Endometrial microvascular endothelial cells (primary cell): ENCODE measurements around the gene MYADM. TPM values are rescaled to one million over a fixed set of nuclear protein-coding genes. Genes with fewer than 3 reads are reported as not detected.
"Not testable (repeated sequence)": the region's sequence is repeated elsewhere in the genome, so short reads cannot be mapped to it uniquely, and the experiment has no call there.

Source experiments
- in situ Hi-C: cut with HindIII; loops from 2 replicates; pipeline ENCODE4 v1.10.0; 2017; ENCODE audit warnings: low sequenced_read_pairs, low pct_unique_long_range_greater_than_20kb; ENCODE audit errors: inconsistent ontology term
- total RNA-seq: library from RNA; depleted of rRNA; stranded (reverse); fragments of >200 nt; gene quantifications from one replicate; pipeline ENCODE4 v1.2.3, GENCODE V29; 2015; ENCODE audit errors: inconsistent ontology term

Gene MYADM, protein sequence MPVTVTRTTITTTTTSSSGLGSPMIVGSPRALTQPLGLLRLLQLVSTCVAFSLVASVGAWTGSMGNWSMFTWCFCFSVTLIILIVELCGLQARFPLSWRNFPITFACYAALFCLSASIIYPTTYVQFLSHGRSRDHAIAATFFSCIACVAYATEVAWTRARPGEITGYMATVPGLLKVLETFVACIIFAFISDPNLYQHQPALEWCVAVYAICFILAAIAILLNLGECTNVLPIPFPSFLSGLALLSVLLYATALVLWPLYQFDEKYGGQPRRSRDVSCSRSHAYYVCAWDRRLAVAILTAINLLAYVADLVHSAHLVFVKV
- 60.7 TPM for total RNA-seq

DNA sequence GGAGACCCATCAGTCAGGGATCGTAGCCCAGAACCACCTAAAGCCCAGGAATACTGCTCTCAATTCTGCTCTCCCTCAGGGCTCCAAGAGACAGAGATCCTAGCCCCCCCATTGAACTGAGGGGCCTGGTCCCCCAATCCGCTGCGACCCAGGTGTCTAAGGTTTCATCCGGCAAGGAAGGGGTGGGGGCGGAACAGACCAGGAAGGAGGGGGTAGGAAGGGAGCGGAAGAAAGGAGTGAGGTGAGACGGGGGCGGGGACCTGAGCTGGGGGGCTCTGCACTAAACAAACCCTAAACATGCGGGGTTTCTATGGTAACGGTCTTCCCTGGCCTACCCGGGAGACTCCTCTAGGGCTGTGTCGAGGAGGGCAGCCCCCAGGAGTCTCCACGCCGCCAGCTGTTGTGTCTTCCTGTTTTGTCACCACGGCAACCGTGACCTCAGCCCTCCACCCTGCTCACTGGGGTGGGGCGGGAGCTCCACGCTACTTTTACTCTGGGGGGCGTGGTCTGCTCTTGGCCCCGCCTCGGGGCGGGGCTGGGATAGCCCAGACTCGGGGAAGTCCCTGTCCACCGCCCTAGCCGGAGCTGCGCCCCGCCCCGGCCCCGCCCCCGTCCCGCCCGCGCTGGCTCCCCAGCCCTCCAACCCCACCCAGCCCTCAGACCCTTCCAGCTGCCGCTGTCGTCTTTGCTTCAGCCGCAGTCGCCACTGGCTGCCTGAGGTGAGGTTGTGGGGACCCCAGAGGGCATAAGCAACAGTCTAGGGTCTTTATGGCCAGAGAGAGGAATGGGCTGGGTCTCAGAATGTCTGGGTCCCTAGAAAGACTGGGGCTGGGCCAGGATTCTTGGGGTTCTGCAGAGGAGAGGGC is at the start of gene MYADM:
TSS of gene MYADM (plus strand) at position 659 of the 866 bp plus-strand sequence. CDS start 5,647 bp downstream, outside the sequence.
- in situ Hi-C loops, result no loop called here

DNA sequence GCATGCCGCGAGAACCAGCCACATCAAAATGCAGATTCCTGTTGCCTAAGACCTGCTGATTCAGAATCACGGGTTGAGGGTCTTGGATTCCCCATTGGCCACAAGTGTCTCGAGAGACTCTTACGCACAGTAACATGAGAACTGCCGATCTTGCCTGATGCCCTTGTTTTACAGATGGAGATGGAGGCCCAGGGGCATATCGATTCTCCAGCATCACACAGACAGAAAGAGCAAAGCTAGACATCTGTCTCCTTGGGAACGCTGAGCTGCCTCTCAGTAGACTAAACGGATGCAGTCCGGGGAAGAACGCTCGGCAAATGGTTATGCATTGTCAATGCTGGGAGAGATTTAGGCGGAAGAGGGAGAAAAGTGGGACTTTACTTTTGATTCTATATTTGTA is 48.9 kb upstream of the MYADM start:
- in situ Hi-C loops, result no loop called here

DNA sequence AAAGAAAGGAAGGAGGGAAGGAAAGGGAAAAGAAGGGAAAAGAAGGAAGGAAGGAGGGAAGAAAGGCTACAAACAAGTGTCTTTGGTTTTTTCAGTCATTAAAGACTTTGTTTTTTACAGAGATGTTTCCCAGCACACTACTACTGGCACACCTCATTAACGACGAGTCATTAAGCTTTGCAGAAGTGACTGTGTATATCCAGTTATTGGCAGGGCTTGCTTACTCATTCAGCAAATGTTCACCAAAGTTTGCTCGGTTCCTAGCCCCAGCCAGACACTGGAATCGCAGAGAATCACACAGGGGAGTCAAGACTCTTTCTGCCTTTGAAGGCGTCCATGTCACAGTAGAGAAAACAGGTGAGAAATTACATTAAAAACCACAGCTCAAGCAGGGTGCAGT is 47.8 kb upstream of the MYADM start:
- in situ Hi-C loops, result no loop called here

DNA sequence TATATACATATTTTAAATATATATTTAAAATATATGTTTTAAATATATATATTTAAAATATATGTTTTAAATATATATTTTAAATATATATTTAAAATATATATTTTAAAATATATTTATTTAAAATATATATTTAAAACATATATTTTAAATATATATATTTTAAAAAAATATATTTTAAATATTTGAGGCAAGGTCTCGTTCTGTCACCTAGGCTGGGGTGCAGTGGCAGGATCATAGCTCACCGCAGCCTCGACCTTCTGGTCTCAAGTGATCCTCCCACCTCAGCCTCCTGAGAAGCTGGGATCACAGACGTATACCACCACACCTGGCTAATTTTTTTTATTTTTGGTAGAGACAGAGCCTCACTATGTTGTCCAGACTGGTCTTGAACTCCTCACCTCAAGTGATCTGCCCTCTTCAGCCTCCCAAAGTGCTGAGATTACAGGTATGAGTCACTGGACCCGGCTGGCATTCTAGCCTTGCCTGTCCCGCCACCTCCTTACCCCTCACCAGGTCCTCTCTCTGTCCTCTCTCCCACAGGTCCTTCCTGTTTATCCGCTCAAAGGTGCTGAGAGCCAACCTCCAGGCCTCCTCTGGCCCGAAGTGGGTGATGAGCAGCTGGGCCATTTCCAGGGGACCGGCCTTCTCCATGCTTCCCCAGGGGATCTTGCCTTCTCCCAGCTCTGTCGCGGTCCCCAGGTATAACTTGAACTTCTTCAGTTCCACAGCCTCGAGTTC is 44.1 kb upstream of the MYADM start:
- in situ Hi-C loops, result no loop called here

DNA sequence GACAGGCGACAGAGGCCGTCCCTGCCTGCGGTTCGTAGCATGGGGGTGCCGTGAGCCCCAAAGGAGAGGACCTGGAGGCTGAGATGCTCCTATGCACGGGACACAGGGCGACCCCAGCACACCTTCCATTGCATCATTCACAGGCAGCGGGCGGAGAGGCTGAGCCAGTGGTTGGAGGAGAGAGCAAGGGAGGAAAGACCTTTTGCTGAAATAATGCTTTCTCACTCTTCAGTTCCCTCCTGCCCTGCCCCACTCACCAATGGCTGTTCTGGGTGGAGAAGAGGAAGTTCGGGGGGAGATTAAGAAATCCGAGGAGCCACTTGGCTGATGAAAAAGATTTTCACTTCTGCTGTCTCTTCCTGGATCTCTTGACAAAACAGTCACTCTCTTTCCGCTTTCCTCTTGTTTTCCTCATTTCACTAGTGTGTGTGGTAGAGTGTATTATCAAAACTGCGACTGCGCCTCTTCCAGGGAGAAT is 43.5 kb upstream of the MYADM start, which contains the start of gene NLRP12:
TSS of gene NLRP12 (minus strand) at position 181 of the 478 bp plus-strand sequence. CDS start at position 41, 140 bp downstream.
- in situ Hi-C loops, result no loop called here

DNA sequence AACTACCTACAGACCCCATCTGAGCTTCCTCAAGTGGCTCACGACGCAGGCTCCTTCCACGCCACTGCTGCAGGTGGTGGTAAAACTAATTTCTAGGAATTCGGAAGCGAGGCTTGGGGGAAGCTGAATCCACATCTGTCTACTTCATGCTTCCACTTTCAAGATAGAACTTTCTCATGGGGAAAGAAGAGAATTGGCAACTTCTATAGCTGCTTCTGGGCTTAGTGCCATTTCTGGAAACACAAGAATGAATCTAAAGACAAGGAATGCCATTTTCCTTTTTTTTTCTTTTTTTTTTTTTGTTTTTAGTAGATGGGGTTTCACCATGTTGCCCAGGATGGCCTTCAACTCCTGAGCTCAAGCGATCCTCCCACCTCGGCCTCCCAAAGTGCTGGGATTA is 40.8 kb upstream of the MYADM start:
- in situ Hi-C loops, result no loop called here

DNA sequence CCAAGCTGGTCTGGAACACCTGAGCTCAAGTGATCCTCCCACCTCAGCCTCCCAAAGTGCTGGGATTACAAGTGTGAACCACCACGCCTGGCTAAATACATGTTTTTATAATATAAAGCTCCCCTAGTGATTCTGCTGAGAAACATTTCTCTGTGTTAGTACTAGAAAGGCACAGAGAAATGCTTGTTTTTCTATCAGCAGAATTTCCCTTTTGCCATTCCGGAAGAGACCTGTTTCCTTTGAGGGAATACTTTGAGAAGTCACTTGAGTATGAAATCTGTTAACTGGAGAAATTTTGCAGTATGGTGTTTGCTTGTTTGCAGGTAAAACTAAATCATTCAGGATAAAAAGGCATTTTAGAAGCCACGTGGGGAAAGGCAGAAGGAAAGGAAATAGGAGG is 39.2 kb upstream of the MYADM start:
- in situ Hi-C loops, result no loop called here

DNA sequence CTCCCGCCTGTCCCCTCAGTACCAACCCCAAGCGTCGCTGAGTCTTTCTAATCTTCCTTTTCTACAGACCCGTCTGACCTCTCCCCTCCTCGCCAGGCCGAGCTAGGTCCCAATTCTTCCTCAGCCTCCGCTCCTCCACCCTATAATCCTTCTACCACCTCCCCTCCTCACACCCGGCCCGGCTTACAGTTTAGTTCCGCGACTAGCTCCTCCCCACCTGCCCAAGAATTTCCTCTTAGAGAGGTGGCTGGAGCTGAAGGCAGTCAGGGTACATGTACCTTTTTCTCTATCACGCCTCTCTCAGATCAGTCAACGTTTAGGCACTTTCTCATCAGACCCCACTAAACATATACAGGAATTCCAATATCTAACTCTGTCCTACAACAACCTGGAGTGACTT is 34.8 kb upstream of the MYADM start:
- in situ Hi-C loops, result not testable (repeated sequence)

DNA sequence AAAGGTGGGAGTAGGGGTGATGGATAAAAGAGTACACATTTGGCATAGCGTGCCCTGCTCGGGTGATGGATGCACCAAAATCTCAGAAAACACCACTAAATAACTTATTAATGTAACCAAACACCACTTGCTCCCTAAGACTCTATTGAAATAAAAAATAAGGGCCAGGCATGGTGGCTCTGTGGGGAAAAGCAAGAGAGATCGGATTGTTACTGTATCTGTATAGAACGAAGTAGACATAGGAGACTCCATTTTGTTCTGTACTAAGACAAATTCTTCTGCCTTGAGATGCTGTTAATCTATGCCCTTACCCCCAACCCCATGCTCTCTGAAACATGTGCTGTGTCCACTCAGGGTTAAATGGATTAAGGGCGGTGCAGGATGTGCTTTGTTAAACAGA is 29.2 kb upstream of the MYADM start:
- in situ Hi-C loops, result not testable (repeated sequence)

DNA sequence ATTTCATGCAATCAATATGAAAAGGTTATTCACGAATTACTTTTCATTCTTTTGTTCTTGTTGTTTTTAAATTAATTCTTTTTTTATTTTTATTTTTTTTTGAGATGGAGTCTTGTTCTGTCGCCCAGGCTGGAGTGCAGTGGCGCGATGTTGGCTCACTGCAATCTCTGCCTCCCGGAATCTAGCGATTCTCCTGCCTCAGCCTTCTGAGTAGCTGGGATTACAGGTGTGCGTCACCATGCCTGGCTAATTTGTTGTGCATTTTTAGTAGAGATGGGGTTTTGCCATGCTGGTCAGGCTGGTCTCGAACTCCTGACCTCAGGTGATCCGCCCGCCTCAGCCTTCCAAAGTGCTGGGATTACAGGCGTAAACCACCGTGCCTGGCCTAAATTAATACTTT is 27.4 kb upstream of the MYADM start:
- in situ Hi-C loops, result not testable (repeated sequence)

DNA sequence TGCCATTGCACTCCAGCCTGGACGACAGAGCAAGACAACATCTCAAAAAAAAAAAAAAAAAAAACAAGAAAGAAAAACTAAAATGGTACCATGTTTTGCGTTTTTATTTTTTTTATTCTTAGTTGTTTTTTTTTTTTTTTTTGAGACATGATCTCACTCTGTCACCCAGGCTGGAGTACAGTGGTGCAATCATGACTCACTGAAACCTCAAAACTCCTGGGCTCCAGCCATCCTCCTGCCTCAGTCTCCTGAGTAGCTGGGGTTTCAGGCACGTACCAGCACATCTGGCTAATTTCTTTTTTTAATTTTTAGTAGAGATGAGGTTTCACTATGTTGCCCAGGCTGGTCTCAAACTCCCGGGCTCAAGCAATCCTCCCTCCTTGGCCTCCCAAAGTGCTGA is 26.8 kb upstream of the MYADM start:
- in situ Hi-C loops, result not testable (repeated sequence)

DNA sequence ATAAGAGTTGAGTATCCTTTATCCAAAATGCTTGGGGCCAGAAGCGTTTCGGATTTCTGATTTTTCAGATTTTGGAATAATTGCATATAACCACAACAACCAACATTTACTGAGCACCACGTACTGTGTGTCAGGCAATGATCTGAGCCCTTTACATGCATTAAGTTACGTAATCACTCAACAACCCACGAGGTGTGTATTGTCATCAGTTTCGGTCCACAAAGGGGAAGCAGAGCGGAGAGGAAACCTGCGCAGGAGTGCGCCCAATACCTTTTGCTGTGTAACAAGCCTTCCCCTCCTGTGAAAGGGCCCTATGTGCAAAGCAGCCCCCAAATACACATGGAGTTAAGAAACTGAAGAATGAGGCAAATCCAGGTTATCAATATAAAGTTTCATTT is 22.8 kb upstream of the MYADM start:
- in situ Hi-C loops, result no loop called here

DNA sequence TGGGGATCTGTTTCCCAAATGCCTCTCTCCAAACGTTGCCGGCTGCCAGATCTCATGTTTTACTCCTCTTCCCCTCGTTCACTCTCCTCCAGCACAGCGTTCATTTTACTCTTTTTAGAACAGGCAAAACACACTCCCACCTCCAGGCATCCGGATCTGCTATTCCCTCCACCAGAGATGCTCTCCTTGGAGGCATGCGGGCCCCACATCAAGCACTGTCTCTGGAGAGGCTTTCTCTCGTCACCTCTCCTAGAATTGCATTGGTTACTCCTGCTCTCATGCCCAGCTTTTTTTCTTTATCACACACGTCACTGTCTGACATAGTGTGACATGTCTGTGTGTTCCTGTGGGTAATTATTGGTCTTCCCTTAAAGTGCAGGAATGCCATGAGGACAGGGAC is 20.1 kb upstream of the MYADM start:
- in situ Hi-C loops, result no loop called here

DNA sequence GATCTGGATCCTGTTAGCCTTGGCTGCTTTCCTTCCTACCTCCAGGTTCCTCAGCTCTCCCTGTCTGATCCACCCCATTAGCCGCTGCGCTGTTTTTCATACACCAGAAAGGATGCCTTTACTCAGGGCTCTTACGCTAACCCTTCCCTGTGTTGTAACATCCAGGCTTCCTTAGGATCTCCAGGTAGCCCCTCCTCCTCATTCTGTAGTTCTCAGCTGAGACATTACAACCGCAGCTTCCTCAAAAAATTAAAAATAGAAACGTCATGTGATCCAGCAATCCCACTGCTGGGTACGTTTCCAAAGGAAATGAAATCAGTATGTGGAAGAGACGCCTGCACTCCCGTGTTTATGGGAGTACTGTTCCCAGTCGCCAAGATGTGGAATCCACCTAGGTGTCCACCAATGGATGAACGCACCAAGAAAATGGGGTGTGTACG is 18.4 kb upstream of the MYADM start:
- in situ Hi-C loops, result no loop called here

DNA sequence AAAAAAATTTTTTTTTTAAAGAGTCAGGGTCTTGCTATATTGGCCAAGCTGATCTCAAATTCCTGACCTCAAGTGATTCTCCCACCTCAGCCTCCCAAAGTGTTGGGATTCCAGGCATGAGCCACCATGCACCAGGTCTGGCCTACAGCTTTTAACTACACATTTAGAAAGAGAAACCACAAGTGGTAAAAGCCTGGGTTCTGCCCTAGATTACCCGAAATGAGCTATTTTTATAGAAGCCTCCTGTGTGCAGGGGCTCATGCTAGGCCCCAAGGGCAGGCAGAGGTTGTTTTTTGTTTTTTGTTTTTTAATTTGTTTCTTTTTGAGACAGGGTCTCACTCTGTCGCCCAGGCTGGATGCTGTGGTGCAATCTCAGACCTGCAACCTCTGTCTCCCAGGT is 14.0 kb upstream of the MYADM start:
- in situ Hi-C loops, result no loop called here

DNA sequence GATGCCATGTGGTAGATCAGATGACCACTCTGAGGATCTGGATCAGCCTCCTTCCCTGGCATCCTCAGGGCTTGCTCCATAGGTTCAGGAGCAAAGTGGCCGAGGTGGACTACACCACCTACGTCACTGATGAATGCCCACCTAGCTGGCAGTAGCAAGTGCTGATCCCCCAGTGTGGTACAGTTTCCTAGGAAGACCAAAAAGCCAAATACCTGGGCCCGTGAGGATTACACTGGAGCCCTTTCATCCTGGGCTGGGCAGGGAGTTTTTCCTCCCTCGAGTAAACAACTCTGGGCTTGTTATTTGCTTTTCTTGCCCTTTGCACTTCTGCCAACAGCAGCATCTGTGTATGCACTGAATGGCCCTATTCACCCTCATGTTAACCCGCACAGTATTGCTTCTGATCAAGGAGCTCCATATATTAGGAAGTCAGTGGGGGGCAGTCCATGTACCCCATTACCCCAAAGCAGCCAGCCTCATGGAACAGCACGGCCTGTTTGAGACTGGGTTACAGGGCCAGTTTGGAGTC is 3.3 kb upstream of the MYADM start:
- in situ Hi-C loops, result no loop called here

DNA sequence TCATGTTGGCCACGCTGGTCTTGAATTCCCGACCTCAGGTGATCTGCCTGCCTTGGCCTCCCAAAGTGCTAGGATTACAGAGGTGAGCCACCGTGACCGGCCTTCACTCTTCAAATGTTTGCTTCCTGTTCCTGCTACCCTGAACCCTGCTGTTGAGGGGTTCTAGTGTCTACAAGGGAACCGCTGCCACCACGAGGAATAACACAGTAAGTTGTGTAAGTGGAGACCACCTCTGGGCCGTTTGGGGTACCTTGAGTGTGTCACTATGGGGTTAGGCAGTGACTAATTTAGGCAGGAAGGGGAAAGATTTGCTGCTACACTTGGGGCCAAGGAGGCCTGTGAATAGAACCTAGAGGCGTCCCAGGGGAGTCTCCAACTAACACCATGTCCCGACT is 2.2 kb upstream of the MYADM start:
- in situ Hi-C loops, result no loop called here

DNA sequence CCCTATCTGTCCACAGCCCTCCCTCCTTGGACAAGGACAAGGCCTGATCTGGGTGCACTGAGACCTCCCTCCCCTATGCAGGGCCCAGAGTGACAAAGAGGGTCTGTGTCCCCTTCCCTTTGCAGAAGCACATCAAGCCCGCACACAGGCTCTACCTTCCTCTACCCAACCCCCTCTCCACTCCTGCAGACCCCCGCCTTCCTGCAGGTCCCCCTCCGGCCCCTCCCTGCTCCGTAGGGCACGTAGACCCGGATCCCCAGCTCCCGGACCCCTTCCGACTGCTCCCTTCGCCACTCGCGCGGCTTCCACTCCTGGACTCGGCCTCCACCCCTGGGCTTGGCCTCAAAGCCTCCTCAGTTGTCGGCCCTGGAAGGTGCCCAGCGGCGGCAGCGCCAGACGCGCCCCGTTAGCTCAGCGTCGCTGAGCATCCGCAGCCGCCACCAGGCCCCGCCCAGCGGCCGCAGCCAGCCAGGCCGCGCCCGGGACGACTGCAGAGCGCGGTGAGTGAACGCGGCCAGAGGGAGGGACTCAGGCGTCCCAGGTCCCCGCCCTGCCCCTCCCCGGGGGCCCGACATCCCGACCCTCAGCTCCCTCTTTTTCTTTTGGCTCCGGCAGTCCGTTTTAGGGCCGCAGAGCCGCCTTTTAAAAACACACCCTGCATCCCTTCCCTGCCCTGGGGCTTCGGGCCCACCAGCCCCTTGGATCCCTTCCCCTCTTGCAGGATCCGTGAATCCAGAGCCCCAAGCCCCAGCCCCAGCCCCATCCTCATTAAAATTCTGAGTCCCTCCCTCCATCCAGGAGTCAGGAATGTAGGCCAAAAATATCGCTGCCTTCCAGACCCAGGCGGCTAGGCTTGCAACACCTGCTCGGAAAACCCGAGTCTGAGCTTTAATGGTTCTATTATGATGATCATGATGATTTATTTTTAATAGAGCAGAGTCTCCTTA is 1.5 kb upstream of the MYADM start:
- in situ Hi-C loops, result no loop called here
